Activated naive CD4-positive, alpha-beta T cell treated with anti-CD3 and anti-CD28 coated beads, Interleukin-2, amount 10 ng/mL, durations not matched to agents 7 days and 5 days (primary cell): ENCODE measurements around the gene MOCS3.

Experiments
- CTCF ChIA-PET: fragments of 350-600 bp; sonication (Branson Sonifier 250); formaldehyde crosslinking; loops from one replicate; lab custom pipeline; 2021; ENCODE audit warnings: antibody characterized with exemption; lab: Charles Lee
- DNase-seq: peaks from one replicate; pipeline ENCODE4 v3.0.0-alpha.2; 2020
- H3K27ac Mint-ChIP-seq: one replicate; pipeline ENCODE4 v1.8.0; 2021; ENCODE audit warnings: mild to moderate bottlenecking, moderate library complexity, mixed read lengths
- H3K27me3 Mint-ChIP-seq: one replicate; pipeline ENCODE4 v1.8.0; 2021; ENCODE audit warnings: mild to moderate bottlenecking, mixed read lengths
- H3K36me3 Mint-ChIP-seq: one replicate; pipeline ENCODE4 v1.8.0; 2021; ENCODE audit warnings: mixed read lengths
- H3K4me1 Mint-ChIP-seq: one replicate; pipeline ENCODE4 v1.8.0; 2021; ENCODE audit warnings: mixed read lengths
- H3K4me3 Mint-ChIP-seq: one replicate; pipeline ENCODE4 v1.8.0; 2021; ENCODE audit warnings: mild to moderate bottlenecking, moderate library complexity, mixed read lengths
- H3K9me3 Mint-ChIP-seq: one replicate; pipeline ENCODE4 v1.8.0; 2021; ENCODE audit warnings: mixed read lengths

Gene MOCS3

GRCh38 chr20:50958615-50959542 lies at the start of gene MOCS3:
Gene MOCS3 (plus strand): TSS chr20:50958818. CDS start chr20:50958843, 25 bp downstream.
- H3K9me3 Mint-ChIP-seq: no peaks in the 10 kb centered on the region
- peak within 1 kb of the TSS; percentile 96 for H3K27ac Mint-ChIP-seq
- peaks cover 58% of the 10 kb centered on the region for H3K4me1 Mint-ChIP-seq
- CTCF ChIA-PET: interaction anchor here (1.3 to 2.8 kb wide), 5 partner anchors 15 to 165 kb away, joined by 3 to 19 read pairs (median 10); partner anchors contain the start of genes ADNP and BCAS4
- peak within 1 kb of the TSS; percentile 99 for H3K4me3 Mint-ChIP-seq
- H3K36me3 Mint-ChIP-seq: peaks cover 29% of the 10 kb centered on the region
- H3K27me3 Mint-ChIP-seq: no peaks in the 10 kb centered on the region
- peak; percentile 91 for DNase-seq

DNA sequence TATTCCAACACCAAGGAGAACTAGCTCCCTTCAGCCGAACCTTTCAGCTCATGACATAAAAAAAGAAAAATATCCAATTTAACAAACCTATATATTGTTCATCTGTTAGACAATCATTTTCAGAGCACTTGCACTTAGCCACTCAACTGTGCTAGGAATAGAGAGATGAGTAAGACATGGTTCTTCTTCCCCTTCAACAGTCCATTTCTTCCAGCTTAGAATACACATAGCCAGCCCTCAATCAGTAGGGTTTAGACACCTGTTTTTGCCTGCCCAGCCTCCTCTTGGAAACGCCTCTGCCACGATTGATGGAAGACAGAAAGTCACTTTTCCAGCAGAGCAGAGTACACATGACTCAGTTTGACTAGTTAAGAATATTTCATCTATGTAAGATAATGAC lies 49.2 kb upstream of the MOCS3 start:
- Mint-ChIP-seq H3K27me3 (no peaks in the 10 kb centered on the region), H3K9me3 (no peaks in the 10 kb centered on the region), H3K4me3 (no peak overlapping the region), H3K27ac (peak overlapping the region; percentile 56), H3K36me3 (peaks cover 23% of the 10 kb centered on the region), H3K4me1 (peaks cover 31% of the 10 kb centered on the region)
- no peak for DNase-seq
- CTCF ChIA-PET: interaction anchor here (0.6 to 2.5 kb wide), 2 partner anchors 12 to 115 kb away, joined by 4 to 6 read pairs; partner anchors contain the start of gene BCAS4

GRCh38 chr20:50911030-50911429 lies 47.6 kb upstream of the MOCS3 start:
- Mint-ChIP-seq H3K27me3 (no peaks in the 10 kb centered on the region), H3K9me3 (no peaks in the 10 kb centered on the region), H3K4me3 (no peak overlapping the region), H3K36me3 (peaks cover 21% of the 10 kb centered on the region), H3K27ac (no peak overlapping the region), H3K4me1 (peaks cover 43% of the 10 kb centered on the region)
- CTCF ChIA-PET: interaction anchor here (0.8 kb wide), 1 partner anchor 15 kb away, joined by 3 read pairs; no protein-coding TSS in a partner anchor
- DNase-seq: no peak

- DNase-seq: no peak
Observed at GRCh38 chr20:50911716-50912115, 46.9 kb upstream of the MOCS3 start.

DNA sequence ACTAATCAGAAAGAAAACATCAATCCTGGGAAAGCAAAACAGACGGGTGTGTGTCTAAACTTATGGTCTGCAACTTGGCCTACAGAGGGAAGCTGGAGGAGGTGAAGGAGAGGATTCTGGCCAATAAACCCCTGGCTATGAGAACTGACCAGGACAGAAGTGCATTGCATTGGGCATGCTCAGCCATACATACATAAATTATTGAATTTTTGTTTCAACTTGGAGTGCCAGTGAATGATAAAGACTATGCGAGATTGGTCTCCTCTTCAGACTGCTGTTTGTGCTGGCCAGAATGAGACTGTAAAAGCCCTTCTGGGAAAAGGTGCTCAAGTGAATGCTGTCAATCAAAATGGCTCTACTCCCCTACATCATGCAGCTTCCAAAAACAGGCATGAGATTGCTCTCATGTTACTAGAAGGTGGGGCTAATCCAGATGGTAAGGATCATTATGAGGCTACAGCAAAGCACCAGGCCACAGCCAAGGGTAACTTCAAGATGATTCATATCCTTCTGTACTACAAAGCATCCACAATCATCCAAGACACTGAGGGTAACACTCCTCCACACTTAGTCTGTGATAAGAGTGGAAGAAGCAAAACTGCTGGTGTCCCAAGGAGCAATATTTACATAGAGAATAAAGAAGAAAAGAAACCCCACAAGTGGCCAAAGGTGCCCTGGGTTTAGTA lies 44.8 kb upstream of the MOCS3 start:
- Mint-ChIP-seq H3K4me3 (no peak overlapping the region), H3K27ac (no peak overlapping the region), H3K27me3 (no peaks in the 10 kb centered on the region), H3K36me3 (peaks cover 37% of the 10 kb centered on the region), H3K4me1 (peaks cover 60% of the 10 kb centered on the region), H3K9me3 (no peaks in the 10 kb centered on the region)
- CTCF ChIA-PET: interaction anchor here (0.9 to 3.7 kb wide), 2 partner anchors 15 kb away, joined by 3 to 31 read pairs; no protein-coding TSS in a partner anchor
- no peak for DNase-seq

More at GRCh38 chr20:50911716-50912115, 46.9 kb upstream of the MOCS3 start:
- no peaks in the 10 kb centered on the region for H3K27me3 Mint-ChIP-seq
- peaks cover 47% of the 10 kb centered on the region for H3K4me1 Mint-ChIP-seq
- no peaks in the 10 kb centered on the region for H3K9me3 Mint-ChIP-seq
- peaks cover 25% of the 10 kb centered on the region for H3K36me3 Mint-ChIP-seq
- CTCF ChIA-PET: interaction anchor here (0.8 to 1.2 kb wide), 6 partner anchors 12 to 117 kb away, joined by 3 to 9 read pairs (median 4); partner anchors contain the start of genes ADNP and BCAS4
- no peak overlapping the region for H3K4me3 Mint-ChIP-seq
- H3K27ac Mint-ChIP-seq: peak overlapping the region; percentile 6

DNA sequence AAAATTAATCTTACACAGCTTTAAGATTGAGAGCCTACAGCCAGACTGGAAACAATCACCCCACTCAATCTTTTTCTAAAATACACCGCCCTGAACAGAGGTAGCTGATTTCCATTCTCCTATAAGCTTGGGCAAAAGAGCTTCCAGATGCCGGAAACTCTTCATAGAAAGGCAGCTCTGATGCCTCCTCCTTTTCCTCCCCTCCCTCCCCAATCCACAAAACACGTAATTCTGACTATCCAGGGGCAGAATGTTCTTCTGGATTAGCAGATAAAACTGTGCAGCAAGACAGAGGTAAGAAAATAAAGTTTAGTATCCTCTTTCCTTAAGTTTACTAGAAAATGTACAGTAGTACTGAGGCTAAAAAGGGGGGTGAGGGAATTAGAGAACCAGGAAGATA lies 43.2 kb upstream of the MOCS3 start:
- Mint-ChIP-seq H3K4me1 (peaks cover 56% of the 10 kb centered on the region), H3K9me3 (no peaks in the 10 kb centered on the region), H3K36me3 (peaks cover 43% of the 10 kb centered on the region), H3K27ac (no peak overlapping the region), H3K4me3 (no peak overlapping the region), H3K27me3 (no peaks in the 10 kb centered on the region)
- DNase-seq: no peak
- CTCF ChIA-PET: interaction anchor here (0.7 to 3.7 kb wide), 3 partner anchors 14 to 122 kb away, joined by 4 to 31 read pairs (median 5); no protein-coding TSS in a partner anchor

- Mint-ChIP-seq H3K4me1 (peaks cover 56% of the 10 kb centered on the region), H3K27me3 (no peaks in the 10 kb centered on the region), H3K9me3 (no peaks in the 10 kb centered on the region), H3K36me3 (peaks cover 37% of the 10 kb centered on the region), H3K27ac (no peak overlapping the region), H3K4me3 (no peak overlapping the region)
- no peak for DNase-seq
- CTCF ChIA-PET: interaction anchor here (1.6 to 3.7 kb wide), 2 partner anchors 13 to 92 kb away, joined by 5 to 31 read pairs; no protein-coding TSS in a partner anchor
Observed at GRCh38 chr20:50916257-50916656, 42.4 kb upstream of the MOCS3 start.

GRCh38 chr20:50916934-50917333 lies 41.7 kb upstream of the MOCS3 start:
- no peaks in the 10 kb centered on the region for H3K9me3 Mint-ChIP-seq
- H3K27ac Mint-ChIP-seq: no peak overlapping the region
- H3K27me3 Mint-ChIP-seq: no peaks in the 10 kb centered on the region
- DNase-seq: no peak
- H3K36me3 Mint-ChIP-seq: peaks cover 31% of the 10 kb centered on the region
- no peak overlapping the region for H3K4me3 Mint-ChIP-seq
- CTCF ChIA-PET: interaction anchor here (0.7 to 3.7 kb wide), 3 partner anchors 12 to 122 kb away, joined by 3 to 31 read pairs (median 3); partner anchors contain the start of gene BCAS4
- H3K4me1 Mint-ChIP-seq: peaks cover 56% of the 10 kb centered on the region

DNA sequence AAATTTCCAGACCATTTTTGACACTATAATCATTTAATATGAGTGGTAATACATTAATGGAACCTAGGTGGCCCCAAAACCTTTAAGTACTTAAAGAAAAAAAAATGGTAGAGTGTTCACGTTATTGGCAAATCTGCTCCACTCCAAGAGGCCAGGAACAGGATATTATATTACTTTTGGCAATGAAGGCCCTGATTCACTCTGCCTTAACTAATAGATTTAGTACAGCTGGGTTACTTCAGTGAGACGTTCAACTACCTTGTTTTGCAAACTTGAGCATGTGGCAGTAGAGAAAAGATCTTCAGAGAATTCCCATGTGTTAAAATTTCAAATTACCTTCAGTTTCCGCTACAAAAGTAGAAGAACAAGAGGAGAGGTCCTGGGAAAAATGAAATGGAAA lies 40.2 kb upstream of the MOCS3 start:
- H3K4me3 Mint-ChIP-seq: no peak overlapping the region
- H3K27ac Mint-ChIP-seq: no peak overlapping the region
- no peaks in the 10 kb centered on the region for H3K27me3 Mint-ChIP-seq
- H3K36me3 Mint-ChIP-seq: peaks cover 32% of the 10 kb centered on the region
- CTCF ChIA-PET: interaction anchor here (3.5 kb wide), 1 partner anchor 11 kb away, joined by 26 read pairs; no protein-coding TSS in a partner anchor
- no peak for DNase-seq
- H3K9me3 Mint-ChIP-seq: no peaks in the 10 kb centered on the region
- H3K4me1 Mint-ChIP-seq: peaks cover 59% of the 10 kb centered on the region

- Mint-ChIP-seq H3K27ac (peak overlapping the region; percentile 28), H3K9me3 (no peaks in the 10 kb centered on the region), H3K36me3 (peaks cover 29% of the 10 kb centered on the region)
Observed at GRCh38 chr20:50919567-50919966, 39.1 kb upstream of the MOCS3 start.

DNA sequence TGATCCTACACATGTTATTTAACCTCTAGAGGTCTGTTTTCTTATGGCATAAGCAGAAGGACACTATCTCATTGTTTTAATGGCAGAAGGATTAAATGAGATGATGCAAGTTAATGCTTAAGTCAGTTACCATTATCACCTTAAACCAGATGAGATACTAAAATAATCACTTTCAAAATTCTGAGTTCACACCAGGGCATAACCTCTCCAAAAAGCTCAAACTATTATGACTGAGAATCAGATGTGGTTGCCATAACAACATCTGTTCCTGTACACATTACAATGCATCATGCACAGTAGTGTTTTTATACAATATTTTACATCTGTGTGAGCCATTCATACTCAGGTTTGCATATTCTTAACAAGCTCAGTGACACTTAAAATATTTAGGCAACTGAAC lies 37.6 kb upstream of the MOCS3 start:
- no peaks in the 10 kb centered on the region for H3K9me3 Mint-ChIP-seq

More at GRCh38 chr20:50919567-50919966, 39.1 kb upstream of the MOCS3 start:
- DNase-seq: no peak
- H3K4me3 Mint-ChIP-seq: no peak overlapping the region
- peaks cover 51% of the 10 kb centered on the region for H3K4me1 Mint-ChIP-seq
- CTCF ChIA-PET: interaction anchor here (3.5 kb wide), 1 partner anchor 10 kb away, joined by 26 read pairs; no protein-coding TSS in a partner anchor
- no peaks in the 10 kb centered on the region for H3K27me3 Mint-ChIP-seq

GRCh38 chr20:50921803-50922501 lies 36.7 kb upstream of the MOCS3 start:
- peaks cover 53% of the 10 kb centered on the region for H3K4me1 Mint-ChIP-seq
- peaks cover 34% of the 10 kb centered on the region for H3K36me3 Mint-ChIP-seq
- CTCF ChIA-PET: interaction anchor here (0.5 to 3.5 kb wide), 4 partner anchors 7 to 438 kb away, joined by 3 to 26 read pairs (median 3); no protein-coding TSS in a partner anchor
- no peak for DNase-seq
- no peak overlapping the region for H3K4me3 Mint-ChIP-seq
- H3K27ac Mint-ChIP-seq: peak overlapping the region; percentile 30
- H3K9me3 Mint-ChIP-seq: no peaks in the 10 kb centered on the region
- H3K27me3 Mint-ChIP-seq: no peaks in the 10 kb centered on the region

More for the DNA sequence above, 37.6 kb upstream of the MOCS3 start:
- Mint-ChIP-seq H3K36me3 (peaks cover 39% of the 10 kb centered on the region), H3K27ac (peak overlapping the region; percentile 24), H3K4me1 (peaks cover 54% of the 10 kb centered on the region), H3K27me3 (no peaks in the 10 kb centered on the region), H3K4me3 (no peak overlapping the region)
- DNase-seq: no peak
- CTCF ChIA-PET: interaction anchor here (0.5 to 3.5 kb wide), 8 partner anchors 8 to 131 kb away, joined by 3 to 26 read pairs (median 3); partner anchors contain the start of genes ADNP and BCAS4
